GM21619 (cell line): ENCODE measurements around the gene GDF15.
A peak's percentile ranks its signal among the peaks of the same experiment; 100 is the strongest.
"Not testable (repeated sequence)": the region's sequence is repeated elsewhere in the genome, so short reads cannot be mapped to it uniquely, and the experiment has no call there.

Experiments
- ATAC-seq: cut with Tn5 transposase; IDR thresholded peaks from one replicate; pipeline ENCODE4 v1.9.1; 2021; ENCODE audit not compliant: unreplicated experiment

Gene GDF15

GRCh38 chr19:18390065-18390907 lies 4.3 kb downstream of the GDF15 start:
- no peak for ATAC-seq

- ATAC-seq = no peak
These were observed 5.6 kb downstream of the GDF15 start for GRCh38 chr19:18391509-18392075.

DNA sequence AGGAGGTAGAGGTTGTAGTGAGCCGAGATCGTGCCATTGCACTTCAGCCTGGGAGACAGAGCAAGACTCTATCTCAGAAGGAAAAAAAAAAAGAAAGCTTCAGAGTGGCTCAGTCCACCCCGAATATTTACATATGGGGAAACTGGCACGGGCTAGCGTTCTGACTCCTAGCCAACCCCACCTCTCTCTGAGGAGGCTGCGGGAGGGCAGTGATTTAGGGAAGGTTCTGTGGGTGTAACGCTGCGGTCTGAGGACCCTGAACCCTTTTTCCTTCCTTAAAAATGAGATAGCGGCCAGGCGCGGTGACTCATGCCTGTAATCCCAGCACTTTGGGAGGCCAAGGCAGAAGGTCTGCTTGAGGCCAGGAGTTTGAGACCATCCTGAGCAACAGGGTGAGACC lies 6.5 kb downstream of the GDF15 start:
- ATAC-seq = no peak

GRCh38 chr19:18392926-18393325 lies 7.0 kb downstream of the GDF15 start:
- no peak for ATAC-seq

- no peak for ATAC-seq
These were observed 7.9 kb downstream of the GDF15 start for GRCh38 chr19:18393836-18394235.

GRCh38 chr19:18396471-18397241 lies 10.7 kb downstream of the GDF15 start:
- no peak for ATAC-seq

GRCh38 chr19:18397242-18398202 lies 11.6 kb downstream of the GDF15 start, which contains the start of gene LRRC25:
LRRC25 (minus strand) TSS chr19:18397622; CDS start chr19:18396963, 659 bp downstream.
- no peak for ATAC-seq

DNA sequence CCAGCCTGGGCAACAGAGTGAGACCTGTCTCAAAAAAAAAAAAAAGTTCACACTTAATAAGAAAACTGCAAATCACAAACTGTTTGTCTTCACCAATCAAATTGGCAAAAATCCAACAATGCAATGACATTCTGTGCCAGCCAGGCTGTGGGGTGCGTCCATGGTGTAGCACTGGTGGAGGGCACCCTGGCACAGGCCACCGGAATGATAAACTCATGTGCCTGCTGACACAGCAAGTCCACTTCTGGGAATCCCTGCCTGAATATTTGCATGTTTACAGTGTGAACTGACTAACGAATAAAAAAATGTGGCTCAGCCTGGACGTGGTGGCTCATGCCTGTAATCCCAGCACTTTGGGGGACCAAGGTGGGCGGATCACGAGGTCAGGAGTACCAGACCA lies 13.1 kb downstream of the GDF15 start:
- ATAC-seq = no peak

DNA sequence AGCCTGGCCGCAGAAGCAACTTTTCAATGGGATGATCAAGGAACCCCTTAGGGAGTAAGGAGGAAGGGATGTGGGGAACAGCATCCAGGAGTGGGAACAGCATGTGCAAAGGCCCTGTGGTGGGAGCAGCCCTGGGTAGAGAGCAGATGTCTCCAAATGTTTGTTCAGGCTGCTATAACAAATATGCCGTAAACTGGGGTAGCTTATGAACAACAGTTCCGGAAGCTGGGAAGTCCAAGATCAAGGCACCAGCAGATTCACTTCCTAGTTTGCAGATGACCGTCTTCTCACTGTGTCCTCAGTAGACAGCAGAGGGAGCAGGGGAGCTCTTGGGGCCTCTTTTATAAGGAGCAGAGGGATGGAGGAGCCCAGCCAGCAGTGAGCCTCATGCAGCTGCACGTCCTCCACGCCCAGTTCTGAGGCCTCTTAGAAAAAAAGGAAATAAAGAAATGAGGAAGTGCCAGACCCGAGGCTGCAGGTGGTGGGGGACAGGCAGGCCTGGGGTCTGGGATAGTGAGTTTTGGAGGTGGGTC lies 15.7 kb downstream of the GDF15 start:
- no peak for ATAC-seq

DNA sequence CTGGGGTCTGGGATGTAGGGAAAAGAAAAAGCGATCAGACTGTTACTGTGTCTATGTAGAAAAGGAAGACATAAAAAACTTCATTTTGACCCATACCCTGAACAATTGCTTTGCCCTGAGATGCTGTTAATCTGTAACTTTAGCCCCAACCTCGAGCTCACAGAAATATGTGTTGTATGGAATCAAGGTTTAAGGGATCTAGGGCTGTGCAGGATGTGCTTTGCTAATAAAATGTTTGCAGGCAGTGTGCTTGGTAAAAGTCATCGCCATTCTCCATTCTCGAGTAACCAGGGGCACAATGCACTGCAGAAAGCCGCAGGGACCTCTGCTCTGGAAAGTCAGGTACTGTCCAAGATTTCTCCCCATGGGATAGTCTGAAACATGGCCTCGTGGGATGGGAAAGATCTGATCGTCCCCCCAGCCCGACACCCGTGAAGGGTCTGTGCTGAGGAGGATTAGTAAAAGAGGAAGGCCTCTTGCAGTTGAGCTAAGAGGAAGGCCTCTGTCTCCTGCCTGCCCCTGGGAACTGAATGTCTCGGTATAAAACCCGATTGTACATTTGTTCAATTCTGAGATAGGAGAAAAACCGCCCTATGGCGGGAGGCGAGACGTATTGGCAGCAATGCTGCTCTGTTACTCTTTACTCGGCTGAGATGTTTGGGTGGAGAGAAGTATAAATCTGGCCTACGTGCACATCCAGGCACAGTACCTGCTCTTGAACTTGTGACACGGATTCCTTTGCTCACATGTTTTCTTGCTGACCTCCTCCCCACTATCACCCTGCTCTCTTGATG lies 16.7 kb downstream of the GDF15 start:
- ATAC-seq = not testable (repeated sequence)

GRCh38 chr19:18405754-18406153 lies 19.8 kb downstream of the GDF15 start:
- ATAC-seq = not testable (repeated sequence)

DNA sequence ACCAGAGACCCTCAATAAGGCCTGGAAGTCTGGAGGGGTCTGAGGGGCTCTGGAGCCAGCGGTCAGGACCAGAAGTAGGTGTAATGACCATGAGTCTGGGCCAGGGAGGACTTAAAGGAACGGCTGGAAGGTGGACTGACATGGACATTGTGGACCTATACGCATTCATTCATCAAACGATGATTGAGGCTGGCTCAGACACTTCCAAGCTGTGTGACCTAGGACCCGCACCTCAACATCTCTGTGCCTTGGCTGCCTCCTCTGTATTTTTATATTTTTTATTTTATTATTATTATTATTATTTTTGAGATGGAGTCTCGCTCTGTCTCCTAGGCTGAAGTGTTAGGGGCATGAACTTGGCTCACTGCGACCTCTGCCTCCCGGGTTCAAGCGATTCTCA lies 20.8 kb downstream of the GDF15 start:
- ATAC-seq = no peak

GRCh38 chr19:18408053-18408476 lies 22.1 kb downstream of the GDF15 start:
- ATAC-seq = peak; percentile 85

DNA sequence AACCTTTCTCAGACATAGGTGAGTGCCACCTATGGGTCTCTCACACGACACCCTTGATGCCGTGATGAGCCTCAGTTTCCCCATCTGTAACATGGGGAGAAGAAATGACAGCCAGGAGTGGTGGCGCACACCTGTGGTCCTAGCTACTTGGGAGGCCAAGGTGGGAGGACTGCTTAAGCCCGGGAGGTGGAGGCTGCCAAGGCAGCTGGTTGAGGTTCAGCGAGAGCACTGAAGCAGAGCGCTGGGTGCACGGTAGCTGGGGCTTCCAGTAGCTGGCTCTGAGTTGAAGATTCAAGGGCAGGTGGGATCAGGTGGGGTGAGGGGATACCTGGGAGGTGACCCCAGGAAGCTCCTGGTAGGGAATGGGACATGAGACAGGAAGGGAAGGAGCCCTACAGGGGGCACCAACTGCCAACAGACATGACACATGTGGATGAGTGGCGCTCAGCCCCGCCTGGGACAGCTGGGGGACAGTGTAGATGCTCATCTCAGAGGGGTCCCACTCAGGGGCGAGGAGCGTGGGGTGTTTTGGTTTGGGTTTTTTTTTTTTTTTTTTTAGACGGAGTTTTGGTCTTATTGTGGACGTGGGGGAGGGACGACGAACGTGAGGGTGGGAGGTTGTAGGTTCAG lies 26.8 kb downstream of the GDF15 start:
- no peak for ATAC-seq

- ATAC-seq = no peak
These were observed 28.7 kb downstream of the GDF15 start for GRCh38 chr19:18414504-18415177.

- ATAC-seq = no peak
These were observed 29.4 kb downstream of the GDF15 start for GRCh38 chr19:18415178-18415867.

DNA sequence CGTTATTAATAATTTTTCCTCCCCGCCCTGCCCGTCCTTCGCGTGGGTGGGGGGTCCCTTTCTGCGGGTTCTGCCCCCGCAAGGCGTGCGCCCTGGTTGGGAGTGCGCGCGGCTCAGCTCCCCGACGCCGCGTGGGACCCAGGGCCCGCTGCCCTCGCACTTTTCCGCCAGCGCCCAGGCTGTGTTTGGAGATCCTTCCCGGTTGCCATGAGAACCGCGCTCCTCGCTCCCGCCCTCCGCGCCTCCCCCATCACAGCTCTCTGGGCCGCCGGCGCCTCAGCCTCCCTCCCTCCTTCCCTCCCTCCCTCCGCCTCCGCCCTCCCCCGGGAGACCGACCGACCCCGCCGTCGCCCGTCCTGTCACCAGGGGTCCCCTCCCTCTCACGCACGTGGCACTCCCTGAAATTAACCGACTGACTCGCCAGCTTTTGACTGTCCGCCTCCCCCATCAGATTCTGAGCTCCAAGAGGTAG lies 30.9 kb downstream of the GDF15 start:
- ATAC-seq = no peak
